Spinal cord (tissue), 10 donors: ENCODE data around the gene UBE2U. TPM values are rescaled to one million over a fixed set of nuclear protein-coding genes. Genes with fewer than 3 reads are reported as not detected.
A peak's percentile ranks its signal among the peaks of the same experiment; 100 is the strongest.

ENCODE experiments used
- DNase-seq, 6 donors: peaks; one replicate each; pipeline versions ENCODE4 v3.0.0 to v3.0.0-alpha.2; 2013 to 2015; ENCODE audit warnings: low spot score in 6 of 6, low read depth in 4 of 6
- H3K27ac ChIP-seq: one replicate; pipeline ENCODE4 v1.5.1; 2013; ENCODE audit warnings: low read depth, low read length, control low read depth
- H3K27me3 ChIP-seq: one replicate; pipeline ENCODE4 v1.6.1; 2013; ENCODE audit warnings: low read length; ENCODE audit not compliant: control insufficient read depth, insufficient read depth
- H3K36me3 ChIP-seq: one replicate; pipeline ENCODE4 v1.6.1; 2013; ENCODE audit warnings: low read length; ENCODE audit not compliant: control insufficient read depth, insufficient read depth
- H3K4me1 ChIP-seq: one replicate; pipeline ENCODE4 v1.6.1; 2013; ENCODE audit warnings: low read length; ENCODE audit not compliant: control insufficient read depth, insufficient read depth
- H3K4me3 ChIP-seq: one replicate; pipeline ENCODE4 v1.5.1; 2013; ENCODE audit warnings: low read depth, low read length, control low read depth
- H3K9me3 ChIP-seq: one replicate; pipeline ENCODE4 v1.6.1; 2013; ENCODE audit warnings: low read length; ENCODE audit not compliant: control insufficient read depth, insufficient read depth
- WGBS: methylation state at CpG from one replicate; pipeline ENCODE4 v1.1.5; 2013; ENCODE audit warnings: missing lambda C conversion rate; ENCODE audit not compliant: insufficient coverage; 5-methylcytosine and 5-hydroxymethylcytosine counted together
- polyA plus RNA-seq, 2 donors: library from polyadenylated mRNA; unstranded; fragments of 120-200 nt; gene quantifications; one replicate each; pipeline ENCODE4 v1.2.1, GENCODE V29; 2013; ENCODE audit not compliant: insufficient read length in 2 of 2
- total RNA-seq, 2 donors: library from RNA; depleted of rRNA in 1 of 2; stranded (reverse); fragments of 120-200 nt in 1 of 2; fragments of >200 nt in 1 of 2; gene quantifications; one replicate each; pipeline versions ENCODE4 v1.2.3 to v1.2.4, GENCODE V29; 2013 to 2014
- donor health status: healthy.

Gene UBE2U
- total and polyA plus RNA-seq, 4 donors, result not detected

GRCh38 chr1:64186138-64186897, 17.1 kb upstream of the UBE2U start:
- no peak overlapping the region for H3K4me3 ChIP-seq
- no peaks in the 10 kb centered on the region for H3K27me3 ChIP-seq
- no peak overlapping the region for H3K27ac ChIP-seq
- H3K36me3 ChIP-seq, result no peaks in the 10 kb centered on the region
- DNase-seq, result no peak
- peaks cover 4% of the 10 kb centered on the region for H3K4me1 ChIP-seq
- no peaks in the 10 kb centered on the region for H3K9me3 ChIP-seq
- 95% methylated on average over 7 of the region's 10 CpGs for whole genome bisulfite sequencing

GRCh38 chr1:64186898-64187280, 16.5 kb upstream of the UBE2U start:
- DNase-seq, result no peak

GRCh38 chr1:64187646-64188045, 15.8 kb upstream of the UBE2U start:
- Histone ChIP-seq H3K9me3 (no peaks in the 10 kb centered on the region), H3K27ac (no peak overlapping the region), H3K4me1 (peaks cover 4% of the 10 kb centered on the region), H3K27me3 (no peaks in the 10 kb centered on the region), H3K4me3 (no peak overlapping the region), H3K36me3 (no peaks in the 10 kb centered on the region)
- no peak for DNase-seq
- 89% methylated on average over 3 of the region's 4 CpGs for WGBS

More at GRCh38 chr1:64186898-64187280, 16.5 kb upstream of the UBE2U start:
- no peak overlapping the region for H3K27ac ChIP-seq
- H3K27me3 ChIP-seq, result no peaks in the 10 kb centered on the region
- H3K4me1 ChIP-seq, result peaks cover 4% of the 10 kb centered on the region
- H3K9me3 ChIP-seq, result no peaks in the 10 kb centered on the region
- no peaks in the 10 kb centered on the region for H3K36me3 ChIP-seq
- H3K4me3 ChIP-seq, result no peak overlapping the region
- WGBS, result 88% methylated on average over 7 of the region's 7 CpGs

GRCh38 chr1:64192290-64192689, 11.1 kb upstream of the UBE2U start:
- DNase-seq, result no peak
- no peak overlapping the region for H3K4me3 ChIP-seq
- 100% methylated on average over 6 of the region's 8 CpGs for WGBS
- H3K4me1 ChIP-seq, result peaks cover 7% of the 10 kb centered on the region
- no peaks in the 10 kb centered on the region for H3K36me3 ChIP-seq
- no peaks in the 10 kb centered on the region for H3K27me3 ChIP-seq
- no peaks in the 10 kb centered on the region for H3K9me3 ChIP-seq
- no peak overlapping the region for H3K27ac ChIP-seq

- H3K36me3 ChIP-seq, result no peaks in the 10 kb centered on the region
- H3K4me1 ChIP-seq, result peaks cover 7% of the 10 kb centered on the region
- no peak overlapping the region for H3K4me3 ChIP-seq
- H3K27me3 ChIP-seq, result no peaks in the 10 kb centered on the region
- WGBS, result 57% methylated on average over 6 of the region's 8 CpGs
- H3K27ac ChIP-seq, result no peak overlapping the region
- peak in 1 of 6 donors; percentile 31 for DNase-seq
- no peaks in the 10 kb centered on the region for H3K9me3 ChIP-seq
These were observed 9.0 kb upstream of the UBE2U start for GRCh38 chr1:64194168-64195080.

- Histone ChIP-seq H3K27ac (no peak overlapping the region), H3K27me3 (no peaks in the 10 kb centered on the region), H3K4me3 (no peak overlapping the region), H3K36me3 (no peaks in the 10 kb centered on the region), H3K9me3 (no peaks in the 10 kb centered on the region), H3K4me1 (peaks cover 7% of the 10 kb centered on the region)
- WGBS, result 100% methylated on average over 1 of the region's 1 CpG
- peak in 1 of 6 donors; percentile 5 for DNase-seq
These were observed 8.4 kb upstream of the UBE2U start for GRCh38 chr1:64195081-64195395.

- peak in 3 of 6 donors; percentile 7 to 62 (median 17) for DNase-seq
- no peak overlapping the region for H3K27ac ChIP-seq
- H3K9me3 ChIP-seq, result no peaks in the 10 kb centered on the region
- no peaks in the 10 kb centered on the region for H3K36me3 ChIP-seq
- WGBS, result 50% methylated on average over 6 of the region's 8 CpGs
- H3K4me1 ChIP-seq, result peaks cover 7% of the 10 kb centered on the region
- no peaks in the 10 kb centered on the region for H3K27me3 ChIP-seq
- H3K4me3 ChIP-seq, result no peak overlapping the region
These were observed 7.2 kb upstream of the UBE2U start for GRCh38 chr1:64196074-64196870.

- no peak for DNase-seq
- H3K27me3 ChIP-seq, result no peaks in the 10 kb centered on the region
- H3K9me3 ChIP-seq, result no peaks in the 10 kb centered on the region
- H3K4me3 ChIP-seq, result no peak overlapping the region
- H3K4me1 ChIP-seq, result peaks cover 7% of the 10 kb centered on the region
- H3K36me3 ChIP-seq, result no peaks in the 10 kb centered on the region
- no peak overlapping the region for H3K27ac ChIP-seq
- no CpG with 5 or more reads among the region's 3 CpGs for WGBS
These were observed 6.3 kb upstream of the UBE2U start for GRCh38 chr1:64197076-64197475.

- Histone ChIP-seq H3K4me3 (no peak overlapping the region), H3K36me3 (no peaks in the 10 kb centered on the region), H3K9me3 (no peaks in the 10 kb centered on the region), H3K27me3 (no peaks in the 10 kb centered on the region), H3K27ac (no peak overlapping the region), H3K4me1 (peaks cover 7% of the 10 kb centered on the region)
- DNase-seq, result no peak
- 71% methylated on average over 1 of the region's 2 CpGs for WGBS
These were observed 4.3 kb upstream of the UBE2U start for GRCh38 chr1:64199154-64199553.
